H1 (cell line): ENCODE data around the gene TOP2B. TPM values are rescaled to one million over a fixed set of nuclear protein-coding genes. Genes with fewer than 3 reads are reported as not detected.

Experiments
- CTCF ChIA-PET: fragments of 300-600 bp; sonication (Branson Sonifier 250); formaldehyde crosslinking; loops from one replicate; lab custom pipeline; 2021; ENCODE audit not compliant: partially characterized antibody; lab: Charles Lee
- POLR2A ChIA-PET: fragments of 300-600 bp; sonication (Branson Sonifier 250); formaldehyde crosslinking; loops from one replicate; lab custom pipeline; 2021; ENCODE audit warnings: inconsistent platforms; ENCODE audit not compliant: partially characterized antibody; lab: Charles Lee
- DNase-seq, 2 experiments: peaks; one replicate each; pipeline versions ENCODE4 v3.0.0 to v3.0.0-alpha.2; 2010 to 2022; ENCODE audit warnings: low spot score in 2 of 2, low read depth in 1 of 2, mixed read lengths in 1 of 2
- FAIRE-seq: peaks from 2 replicates; lab custom pipeline; 2011; peaks lifted over from hg19 to GRCh38; lab: Jason Lieb, UNC
- H2AFZ ChIP-seq: 2 replicates; pipeline ENCODE4 v1.8.1; 2012; ENCODE audit warnings: low read length, inconsistent platforms
- H2AK5ac ChIP-seq: 2 replicates; pipeline ENCODE4 v1.6.1; 2013; ENCODE audit warnings: low read depth, low read length
- H2BK120ac ChIP-seq: replicated peaks from 2 replicates; pipeline ENCODE3; 2013; ENCODE audit warnings: low read depth, low read length, inconsistent platforms
- H2BK12ac ChIP-seq: 2 replicates; pipeline ENCODE4 v1.6.1; 2013; ENCODE audit warnings: low read depth, low read length
- H2BK15ac ChIP-seq: 2 replicates; pipeline ENCODE4 v1.6.1; 2013; ENCODE audit warnings: low read length
- H2BK20ac ChIP-seq: 2 replicates; pipeline ENCODE4 v1.6.1; 2013; ENCODE audit warnings: low read length
- H2BK5ac ChIP-seq: 2 replicates; pipeline ENCODE4 v1.6.1; 2013; ENCODE audit warnings: low read depth, low read length
- H3K14ac ChIP-seq: 2 replicates; pipeline ENCODE4 v1.6.1; 2013; ENCODE audit warnings: inconsistent platforms; ENCODE audit not compliant: insufficient read length
- H3K18ac ChIP-seq: 2 replicates; pipeline ENCODE4 v1.6.1; 2013; ENCODE audit warnings: low read length; ENCODE audit errors: extremely low read depth
- H3K23ac ChIP-seq: 2 replicates; pipeline ENCODE4 v1.6.1; 2013; ENCODE audit warnings: inconsistent platforms; ENCODE audit not compliant: insufficient read length
- H3K23me2 ChIP-seq: 2 replicates; pipeline ENCODE4 v1.6.1; 2013; ENCODE audit warnings: low read depth, low read length
- H3K27ac ChIP-seq: 2 replicates; pipeline ENCODE4 v1.6.1; 2011; ENCODE audit warnings: low read depth, low read length, inconsistent platforms
- H3K27me3 ChIP-seq, 4 experiments: replicated peaks in 1 of 4; 1 replicate in 1 of 4; 2 replicates in 3 of 4; pipeline versions ENCODE4 v1.6.1 to v1.8.1; 2011 to 2013; ENCODE audit warnings: low read length in 3 of 4, mild to moderate bottlenecking in 3 of 4, inconsistent platforms in 2 of 4, mixed read lengths in 2 of 4, moderate library complexity in 1 of 4; ENCODE audit not compliant: control insufficient read depth in 3 of 4, insufficient read depth in 3 of 4; ENCODE audit errors: extremely low read depth in 1 of 4
- H3K36me3 ChIP-seq, 4 experiments: 2 replicates each; pipeline versions ENCODE4 v1.6.1 to v1.8.1; 2011 to 2013; ENCODE audit warnings: mild to moderate bottlenecking in 4 of 4, low read length in 3 of 4, moderate library complexity in 2 of 4, control low read depth in 1 of 4, inconsistent platforms in 1 of 4; ENCODE audit not compliant: insufficient read depth in 4 of 4, control insufficient read depth in 2 of 4
- H3K4ac ChIP-seq: replicated peaks from 2 replicates; pipeline ENCODE3; 2013; ENCODE audit warnings: low read length, low read depth, mixed read lengths, inconsistent platforms; ENCODE audit not compliant: insufficient read length
- H3K4me1 ChIP-seq, 4 experiments: replicated peaks in 1 of 4; 1 replicate in 1 of 4; 2 replicates in 3 of 4; pipeline versions ENCODE4 v1.6.1 to v1.8.1; 2011 to 2013; ENCODE audit warnings: low read length in 3 of 4, inconsistent platforms in 2 of 4, mixed read lengths in 1 of 4; ENCODE audit not compliant: insufficient read depth in 4 of 4, control insufficient read depth in 3 of 4
- H3K4me2 ChIP-seq, 2 experiments: 2 replicates each; pipeline versions ENCODE4 v1.6.1 to v1.8.1; 2011 to 2013; ENCODE audit warnings: low read depth in 2 of 2, low read length in 2 of 2, control low read depth in 1 of 2, inconsistent platforms in 1 of 2, mild to moderate bottlenecking in 1 of 2; ENCODE audit not compliant: insufficient read depth in 1 of 2
- H3K4me3 ChIP-seq, 4 experiments: fragments of 200-600, 300-600 bp in 1 of 4; sonication (generic), shearing (Covaris generic), sonication (Bioruptor Twin) in 1 of 4; 2 replicates each; pipeline versions ENCODE4 v1.5.1 to v1.8.1; 2011 to 2016; ENCODE audit warnings: low read length in 4 of 4, low read depth in 3 of 4, control low read depth in 2 of 4, inconsistent platforms in 2 of 4, mild to moderate bottlenecking in 2 of 4, mixed read lengths in 1 of 4, moderate library complexity in 1 of 4; ENCODE audit not compliant: insufficient read depth in 2 of 4; ENCODE audit errors: extremely low read depth in 1 of 4
- H3K56ac ChIP-seq: replicated peaks from 2 replicates; pipeline ENCODE3; 2013; ENCODE audit warnings: low read depth, mild to moderate bottlenecking, mixed read lengths, low read length, inconsistent platforms; ENCODE audit not compliant: insufficient read length
- H3K79me1 ChIP-seq: 2 replicates; pipeline ENCODE4 v1.6.1; 2013; ENCODE audit warnings: low read depth, low read length, control low read depth
- H3K79me2 ChIP-seq, 2 experiments: 2 replicates each; pipeline versions ENCODE4 v1.6.1 to v1.8.1; 2012 to 2013; ENCODE audit warnings: low read length in 2 of 2, mild to moderate bottlenecking in 2 of 2, inconsistent platforms in 1 of 2; ENCODE audit not compliant: insufficient read depth in 2 of 2, control insufficient read depth in 1 of 2
- H3K9ac ChIP-seq, 4 experiments: replicated peaks in 1 of 4; 1 replicate in 1 of 4; 2 replicates in 3 of 4; pipeline versions ENCODE4 v1.6.1 to v1.8.1; 2011 to 2013; ENCODE audit warnings: low read depth in 3 of 4, low read length in 3 of 4, control low read depth in 2 of 4, mild to moderate bottlenecking in 2 of 4, moderate library complexity in 2 of 4, inconsistent platforms in 1 of 4; ENCODE audit errors: extremely low read depth in 1 of 4
- H3K9me3 ChIP-seq, 2 experiments: 2 replicates each; pipeline versions ENCODE4 v1.6.1 to v1.8.1; 2012 to 2013; ENCODE audit warnings: mild to moderate bottlenecking in 2 of 2, moderate library complexity in 2 of 2, control low read depth in 1 of 2, inconsistent platforms in 1 of 2, low read depth in 1 of 2, low read length in 1 of 2, mixed read lengths in 1 of 2; ENCODE audit not compliant: insufficient read depth in 2 of 2
- H4K20me1 ChIP-seq, 2 experiments: replicated peaks in 1 of 2; 2 replicates each; pipeline versions ENCODE3 to v1.8.1; 2011 to 2013; ENCODE audit warnings: inconsistent platforms in 2 of 2, low read length in 2 of 2, mild to moderate bottlenecking in 1 of 2; ENCODE audit not compliant: insufficient read depth in 2 of 2, control insufficient read depth in 1 of 2
- H4K5ac ChIP-seq: 2 replicates; pipeline ENCODE4 v1.6.1; 2013; ENCODE audit warnings: low read length, low read depth, mixed read lengths, inconsistent platforms; ENCODE audit not compliant: insufficient read length
- H4K8ac ChIP-seq: 2 replicates; pipeline ENCODE4 v1.8.0; 2013; ENCODE audit warnings: mild to moderate bottlenecking, moderate library complexity, low read length, inconsistent platforms; ENCODE audit not compliant: insufficient read depth; ENCODE audit errors: extremely low read depth
- H4K91ac ChIP-seq: replicated peaks from 2 replicates; pipeline ENCODE3; 2013; ENCODE audit warnings: low read length, mixed read lengths, inconsistent platforms; ENCODE audit not compliant: insufficient read length
- ZNF274 ChIP-seq: IDR thresholded peaks from 2 replicates; pipeline ENCODE4 v1.7.0; 2012; ENCODE audit warnings: low read length, borderline replicate concordance; ENCODE audit errors: extremely low read depth
- WGBS, 2 experiments: shearing (Covaris generic) in 1 of 2; methylation state at CpG; one replicate each; pipeline versions ENCODE4 v1.1.6 to v1.1.7; 2013 to 2015; ENCODE audit warnings: low lambda C conversion rate in 2 of 2, mixed read lengths in 2 of 2, inconsistent platforms in 1 of 2, low coverage in 1 of 2, missing lambda C conversion rate in 1 of 2; ENCODE audit not compliant: insufficient replicate concordance in 2 of 2, insufficient coverage in 1 of 2, insufficient read length in 1 of 2; ENCODE audit errors: extremely low coverage in 1 of 2, missing lambda C conversion rate in 1 of 2; 5-methylcytosine and 5-hydroxymethylcytosine counted together
- polyA plus RNA-seq, 7 experiments: library from polyadenylated mRNA; depleted of rRNA in 3 of 7; stranded (reverse) in 5 of 7; unstranded in 2 of 7; fragments of >200 nt in 5 of 7; fragments of 200-250 nt in 2 of 7; gene quantifications; 1 replicate in 5 of 7; 2 replicates in 1 of 7; 4 replicates in 1 of 7; pipeline versions ENCODE4 v1.2.1 to v1.2.3, GENCODE V29; 2011 to 2013; ENCODE audit warnings: missing spikeins in 2 of 7, mixed read lengths in 2 of 7
- total RNA-seq: library from RNA; stranded (reverse); fragmentation: NEBNext Ultra II Directional; extraction: Animal tissue kit (Norgen Biotek cat#: 25700); gene quantifications from 2 replicates; pipeline ENCODE4 v1.2.1, GENCODE V29; 2021

Gene TOP2B
- total and polyA plus RNA-seq, 2 of the 8 experiments (the other 6 are each of a cell fraction or from before 2014, with no cell fraction given), result 34.9 to 206 TPM

DNA sequence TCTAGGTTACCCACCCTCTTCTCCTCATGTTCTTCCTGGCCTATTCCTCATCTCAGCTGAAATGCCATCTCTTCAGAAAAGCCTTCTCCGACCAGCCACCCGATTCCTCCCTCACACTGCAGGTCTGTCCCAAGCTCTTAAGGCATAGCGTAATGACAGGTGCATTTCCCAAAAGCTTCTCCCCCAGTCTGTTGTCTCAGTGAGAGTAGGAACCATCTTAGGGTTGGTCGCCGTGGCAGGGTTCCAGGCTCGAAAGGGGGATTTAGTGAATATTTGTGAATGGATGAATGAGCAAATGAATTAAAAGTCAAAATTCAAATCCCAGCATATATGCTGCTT lies 78.6 kb downstream of the TOP2B start:
- POLR2A ChIA-PET, result interaction anchor here (1.0 kb wide), 1 partner anchor 8 kb away, joined by 3 read pairs; no protein-coding TSS in a partner anchor
- H3K27ac ChIP-seq, result no peak overlapping the region
- CTCF ChIA-PET, result interaction anchor here (0.8 to 11.9 kb wide), 7 partner anchors 8 to 656 kb away, joined by 3 to 138 read pairs (median 3); no protein-coding TSS in a partner anchor
- H3K79me2 ChIP-seq, result no peaks in the 10 kb centered on the region
- WGBS, 2 experiments, result 90% methylated on average over 6 of the region's 6 CpGs; no CpG with 5 or more reads in 1 of the 2 experiments
- H3K79me1 ChIP-seq, result no peaks in the 10 kb centered on the region
- no peak for FAIRE-seq
- H3K23me2 ChIP-seq, result no peaks in the 10 kb centered on the region
- DNase-seq, result no peak
- H3K4me1 ChIP-seq, result no peaks in the 10 kb centered on the region
- no peaks in the 10 kb centered on the region for H4K20me1 ChIP-seq
- no peak overlapping the region for H3K9ac ChIP-seq
- H2BK20ac ChIP-seq, result no peak overlapping the region
- H2BK5ac ChIP-seq, result no peak overlapping the region
- H2AK5ac ChIP-seq, result no peak overlapping the region
- H3K14ac ChIP-seq, result no peak overlapping the region
- no peaks in the 10 kb centered on the region for H3K9me3 ChIP-seq
- no peak overlapping the region for H4K91ac ChIP-seq
- H3K27me3 ChIP-seq, result no peaks in the 10 kb centered on the region
- H2BK120ac ChIP-seq, result no peak overlapping the region
- H3K4me2 ChIP-seq, result no peak overlapping the region
- no peak overlapping the region for H2AFZ ChIP-seq
- no peak overlapping the region for H2BK15ac ChIP-seq
- H3K4me3 ChIP-seq, result no peak overlapping the region
- H3K4ac ChIP-seq, result no peak overlapping the region
- H3K36me3 ChIP-seq, result no peaks in the 10 kb centered on the region
- H4K8ac ChIP-seq, result no peak overlapping the region
- H3K23ac ChIP-seq, result no peak overlapping the region
- H2BK12ac ChIP-seq, result no peak overlapping the region
- H3K56ac ChIP-seq, result no peak overlapping the region
- no peak overlapping the region for H3K18ac ChIP-seq
- H4K5ac ChIP-seq, result no peak overlapping the region
- TF ChIP-seq ZNF274, result no peak
